ENCODE data around the gene DIRAS1. TPM values are rescaled to one million over a fixed set of nuclear protein-coding genes. Genes with fewer than 3 reads are reported as not detected.

DIRAS1 gene
- total and polyA plus RNA-seq, 4 donors, result 0.13 to 3.5 (median 1.7) TPM; not detected in 1

GRCh38 chr19:2764945-2765344, 43.8 kb upstream of the DIRAS1 start:
- Histone ChIP-seq H3K9me3 (ENCODE audit: control insufficient read depth, low read length) (no peaks in the 10 kb centered on the region), H3K36me3 (ENCODE audit: control insufficient read depth in 1 of 2, insufficient read depth in 2 of 2, low read length in 1 of 2) (peaks cover 0 to 2% of the 10 kb centered on the region in 2 donors), H3K4me3 (ENCODE audit: low read length in 2 of 2) (no peak overlapping the region), H3K27ac (ENCODE audit: low read depth in 1 of 2, low read length in 2 of 2) (no peak overlapping the region), H3K4me1 (ENCODE audit: control insufficient read depth in 1 of 2, insufficient read depth in 2 of 2, low read length in 2 of 2) (no peaks in the 10 kb centered on the region), H3K27me3 (ENCODE audit: control insufficient read depth in 1 of 2, insufficient read depth in 2 of 2, low read length in 1 of 2) (no peaks in the 10 kb centered on the region)
- 96% methylated on average over 21 of the region's 21 CpGs for WGBS, 2 donors
- ATAC-seq (ENCODE audit: low FRiP score), result no peak
- intact Hi-C loops (cut with DNase I), result no loop called here
- DNase-seq, result no peak

- no peaks in the 10 kb centered on the region for H3K27me3 ChIP-seq (ENCODE audit: control insufficient read depth in 1 of 2, insufficient read depth in 2 of 2, low read length in 1 of 2)
- no peak overlapping the region for H3K27ac ChIP-seq (ENCODE audit: low read depth in 1 of 2, low read length in 2 of 2)
- ATAC-seq (ENCODE audit: low FRiP score), result no peak
- intact Hi-C loops (cut with DNase I), result no loop called here
- no peak overlapping the region for H3K4me3 ChIP-seq (ENCODE audit: low read length in 2 of 2)
- DNase-seq, result no peak
- WGBS, 2 donors, result 96 to 97% methylated on average over 12 of the region's 12 CpGs
- no peaks in the 10 kb centered on the region for H3K9me3 ChIP-seq (ENCODE audit: control insufficient read depth, low read length)
- no peaks in the 10 kb centered on the region for H3K4me1 ChIP-seq (ENCODE audit: control insufficient read depth in 1 of 2, insufficient read depth in 2 of 2, low read length in 2 of 2)
- peaks cover 0 to 2% of the 10 kb centered on the region in 2 donors for H3K36me3 ChIP-seq (ENCODE audit: control insufficient read depth in 1 of 2, insufficient read depth in 2 of 2, low read length in 1 of 2)
These were observed 42.5 kb upstream of the DIRAS1 start for GRCh38 chr19:2763687-2764086.

GRCh38 chr19:2762783-2763496, 41.8 kb upstream of the DIRAS1 start:
- H3K27me3 ChIP-seq (ENCODE audit: control insufficient read depth in 1 of 2, insufficient read depth in 2 of 2, low read length in 1 of 2), result no peaks in the 10 kb centered on the region
- DNase-seq, result no peak
- intact Hi-C loops (cut with DNase I), result no loop called here
- WGBS, 2 donors, result 93 to 94% methylated on average over 23 of the region's 23 CpGs
- peaks cover 0 to 2% of the 10 kb centered on the region in 2 donors for H3K36me3 ChIP-seq (ENCODE audit: control insufficient read depth in 1 of 2, insufficient read depth in 2 of 2, low read length in 1 of 2)
- no peaks in the 10 kb centered on the region for H3K4me1 ChIP-seq (ENCODE audit: control insufficient read depth in 1 of 2, insufficient read depth in 2 of 2, low read length in 2 of 2)
- H3K9me3 ChIP-seq (ENCODE audit: control insufficient read depth, low read length), result no peaks in the 10 kb centered on the region
- no peak for ATAC-seq (ENCODE audit: low FRiP score)
- H3K4me3 ChIP-seq (ENCODE audit: low read length in 2 of 2), result no peak overlapping the region
- H3K27ac ChIP-seq (ENCODE audit: low read depth in 1 of 2, low read length in 2 of 2), result no peak overlapping the region

GRCh38 chr19:2761876-2762782, 41.0 kb upstream of the DIRAS1 start:
- no peak overlapping the region for H3K4me3 ChIP-seq (ENCODE audit: low read length in 2 of 2)
- H3K4me1 ChIP-seq (ENCODE audit: control insufficient read depth in 1 of 2, insufficient read depth in 2 of 2, low read length in 2 of 2), result no peaks in the 10 kb centered on the region
- H3K27me3 ChIP-seq (ENCODE audit: control insufficient read depth in 1 of 2, insufficient read depth in 2 of 2, low read length in 1 of 2), result no peaks in the 10 kb centered on the region
- peaks cover 0 to 2% of the 10 kb centered on the region in 2 donors for H3K36me3 ChIP-seq (ENCODE audit: control insufficient read depth in 1 of 2, insufficient read depth in 2 of 2, low read length in 1 of 2)
- ATAC-seq (ENCODE audit: low FRiP score) (no peak), DNase-seq (no peak)
- 93 to 94% methylated on average over 41 to 43 of the region's 43 CpGs for WGBS, 2 donors
- intact Hi-C loops (cut with DNase I), result no loop called here
- H3K9me3 ChIP-seq (ENCODE audit: control insufficient read depth, low read length), result no peaks in the 10 kb centered on the region
- no peak overlapping the region for H3K27ac ChIP-seq (ENCODE audit: low read depth in 1 of 2, low read length in 2 of 2)

- Histone ChIP-seq H3K27ac (ENCODE audit: low read depth in 1 of 2, low read length in 2 of 2) (no peak overlapping the region), H3K4me1 (ENCODE audit: control insufficient read depth in 1 of 2, insufficient read depth in 2 of 2, low read length in 2 of 2) (no peaks in the 10 kb centered on the region), H3K36me3 (ENCODE audit: control insufficient read depth in 1 of 2, insufficient read depth in 2 of 2, low read length in 1 of 2) (peaks cover 0 to 2% of the 10 kb centered on the region in 2 donors), H3K4me3 (ENCODE audit: low read length in 2 of 2) (no peak overlapping the region), H3K27me3 (ENCODE audit: control insufficient read depth in 1 of 2, insufficient read depth in 2 of 2, low read length in 1 of 2) (no peaks in the 10 kb centered on the region), H3K9me3 (ENCODE audit: control insufficient read depth, low read length) (no peaks in the 10 kb centered on the region)
- 90 to 92% methylated on average over 16 of the region's 16 CpGs for WGBS, 2 donors
- no peak for DNase-seq
- intact Hi-C loops (cut with DNase I), result no loop called here
- no peak for ATAC-seq (ENCODE audit: low FRiP score)
These were observed 40.1 kb upstream of the DIRAS1 start for GRCh38 chr19:2761309-2761677.

- H3K27ac ChIP-seq (ENCODE audit: low read depth in 1 of 2, low read length in 2 of 2), result no peak overlapping the region
- DNase-seq (no peak), ATAC-seq (ENCODE audit: low FRiP score) (no peak)
- 89 to 92% methylated on average over 7 of the region's 7 CpGs for WGBS, 2 donors
- no peaks in the 10 kb centered on the region for H3K4me1 ChIP-seq (ENCODE audit: control insufficient read depth in 1 of 2, insufficient read depth in 2 of 2, low read length in 2 of 2)
- no peaks in the 10 kb centered on the region for H3K27me3 ChIP-seq (ENCODE audit: control insufficient read depth in 1 of 2, insufficient read depth in 2 of 2, low read length in 1 of 2)
- H3K36me3 ChIP-seq (ENCODE audit: control insufficient read depth in 1 of 2, insufficient read depth in 2 of 2, low read length in 1 of 2), result peaks cover 0 to 3% of the 10 kb centered on the region in 2 donors
- H3K9me3 ChIP-seq (ENCODE audit: control insufficient read depth, low read length), result no peaks in the 10 kb centered on the region
- H3K4me3 ChIP-seq (ENCODE audit: low read length in 2 of 2), result no peak overlapping the region
- intact Hi-C loops (cut with DNase I), result no loop called here
These were observed 38.8 kb upstream of the DIRAS1 start for GRCh38 chr19:2759965-2760364.

- H3K9me3 ChIP-seq (ENCODE audit: control insufficient read depth, low read length), result no peaks in the 10 kb centered on the region
- H3K27ac ChIP-seq (ENCODE audit: low read depth in 1 of 2, low read length in 2 of 2), result no peak overlapping the region
- no peak overlapping the region for H3K4me3 ChIP-seq (ENCODE audit: low read length in 2 of 2)
- intact Hi-C loops (cut with DNase I), result no loop called here
- DNase-seq (no peak), ATAC-seq (ENCODE audit: low FRiP score) (no peak)
- WGBS, 2 donors, result 94 to 95% methylated on average over 17 of the region's 17 CpGs
- H3K27me3 ChIP-seq (ENCODE audit: control insufficient read depth in 1 of 2, insufficient read depth in 2 of 2, low read length in 1 of 2), result no peaks in the 10 kb centered on the region
- no peaks in the 10 kb centered on the region for H3K4me1 ChIP-seq (ENCODE audit: control insufficient read depth in 1 of 2, insufficient read depth in 2 of 2, low read length in 2 of 2)
- H3K36me3 ChIP-seq (ENCODE audit: control insufficient read depth in 1 of 2, insufficient read depth in 2 of 2, low read length in 1 of 2), result peaks cover 0 to 3% of the 10 kb centered on the region in 2 donors
These were observed 38.2 kb upstream of the DIRAS1 start for GRCh38 chr19:2759362-2759761.

- no peaks in the 10 kb centered on the region for H3K9me3 ChIP-seq (ENCODE audit: control insufficient read depth, low read length)
- no peak for ATAC-seq (ENCODE audit: low FRiP score)
- no peak for DNase-seq
- H3K27me3 ChIP-seq (ENCODE audit: control insufficient read depth in 1 of 2, insufficient read depth in 2 of 2, low read length in 1 of 2), result no peaks in the 10 kb centered on the region
- WGBS, 2 donors, result 89 to 92% methylated on average over 17 of the region's 17 CpGs
- H3K4me3 ChIP-seq (ENCODE audit: low read length in 2 of 2), result no peak overlapping the region
- intact Hi-C loops (cut with DNase I), result no loop called here
- no peak overlapping the region for H3K27ac ChIP-seq (ENCODE audit: low read depth in 1 of 2, low read length in 2 of 2)
- H3K4me1 ChIP-seq (ENCODE audit: control insufficient read depth in 1 of 2, insufficient read depth in 2 of 2, low read length in 2 of 2), result no peaks in the 10 kb centered on the region
- peaks cover 0 to 3% of the 10 kb centered on the region in 2 donors for H3K36me3 ChIP-seq (ENCODE audit: control insufficient read depth in 1 of 2, insufficient read depth in 2 of 2, low read length in 1 of 2)
These were observed 37.6 kb upstream of the DIRAS1 start for GRCh38 chr19:2758601-2759313.
